Measurements from ENCODE around the gene SYCP1. TPM values are rescaled to one million over a fixed set of nuclear protein-coding genes. Genes with fewer than 3 reads are reported as not detected.
"Not testable (repeated sequence)": the region's sequence is repeated elsewhere in the genome, so short reads cannot be mapped to it uniquely, and the experiment has no call there.

SYCP1 gene
- total and polyA plus RNA-seq, 5 donors: not detected

DNA sequence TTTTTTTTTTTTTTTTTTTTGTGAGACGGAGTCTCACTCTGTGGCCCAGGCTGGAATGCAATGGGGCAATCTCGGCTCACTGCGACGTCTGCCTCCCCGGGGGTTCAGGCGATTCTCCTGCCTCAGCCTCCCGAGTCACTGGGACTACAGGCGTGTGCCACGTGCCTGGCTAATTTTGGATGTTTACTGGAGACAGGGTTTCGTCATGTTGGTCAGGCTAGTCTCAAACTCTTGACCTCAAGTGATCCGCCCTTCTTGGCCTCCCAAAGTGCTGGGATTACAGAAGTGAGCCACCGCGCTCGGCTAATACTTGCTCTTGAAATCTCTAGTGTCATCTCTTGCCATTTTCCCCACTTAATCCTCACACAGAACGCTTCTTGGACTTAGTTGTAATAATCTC lies 1.1 kb upstream of the SYCP1 start:
- intact Hi-C loops (cut with DNase I): no loop called here
- Histone ChIP-seq H3K4me1 (ENCODE audit: control insufficient read depth, insufficient read depth, low read length) (no peaks in the 10 kb centered on the region), H3K4me3 (ENCODE audit: low read length) (no peak overlapping the region), H3K27ac (ENCODE audit: low read length) (no peak overlapping the region), H3K9me3 (ENCODE audit: control insufficient read depth, low read length) (no peaks in the 10 kb centered on the region), H3K27me3 (ENCODE audit: control insufficient read depth, insufficient read depth) (no peaks in the 10 kb centered on the region)
- no peak for DNase-seq
- no peak for ATAC-seq
- WGBS: 87% methylated on average over 15 of the region's 15 CpGs

DNA sequence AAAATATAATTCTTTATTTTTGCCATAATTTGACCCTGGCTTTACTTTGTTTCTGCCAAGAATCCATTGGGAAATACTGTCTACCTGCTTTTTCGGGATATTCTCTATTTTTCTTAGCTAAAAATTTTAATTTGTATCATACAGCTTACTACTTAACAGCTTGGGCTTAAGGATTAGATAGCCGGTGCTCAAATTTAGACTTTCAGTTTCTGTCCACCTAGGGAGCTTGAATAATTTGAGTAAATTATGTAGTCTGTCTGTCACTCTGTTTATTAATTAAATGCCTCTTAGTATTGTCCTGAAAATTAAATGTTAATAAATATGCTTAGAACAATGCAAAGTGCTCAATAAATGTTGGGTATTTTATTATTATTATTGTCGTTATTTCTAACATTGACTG lies 6.7 kb downstream of the SYCP1 start:
- no peaks in the 10 kb centered on the region for H3K27me3 ChIP-seq (ENCODE audit: control insufficient read depth, insufficient read depth)
- ATAC-seq: no peak
- WGBS: 58% methylated on average over 3 of the region's 3 CpGs
- H3K27ac ChIP-seq (ENCODE audit: low read length): no peak overlapping the region
- H3K4me3 ChIP-seq (ENCODE audit: low read length): no peak overlapping the region
- no peak for DNase-seq
- H3K4me1 ChIP-seq (ENCODE audit: control insufficient read depth, insufficient read depth, low read length): no peaks in the 10 kb centered on the region
- no peaks in the 10 kb centered on the region for H3K9me3 ChIP-seq (ENCODE audit: control insufficient read depth, low read length)
- intact Hi-C loops (cut with DNase I): no loop called here

DNA sequence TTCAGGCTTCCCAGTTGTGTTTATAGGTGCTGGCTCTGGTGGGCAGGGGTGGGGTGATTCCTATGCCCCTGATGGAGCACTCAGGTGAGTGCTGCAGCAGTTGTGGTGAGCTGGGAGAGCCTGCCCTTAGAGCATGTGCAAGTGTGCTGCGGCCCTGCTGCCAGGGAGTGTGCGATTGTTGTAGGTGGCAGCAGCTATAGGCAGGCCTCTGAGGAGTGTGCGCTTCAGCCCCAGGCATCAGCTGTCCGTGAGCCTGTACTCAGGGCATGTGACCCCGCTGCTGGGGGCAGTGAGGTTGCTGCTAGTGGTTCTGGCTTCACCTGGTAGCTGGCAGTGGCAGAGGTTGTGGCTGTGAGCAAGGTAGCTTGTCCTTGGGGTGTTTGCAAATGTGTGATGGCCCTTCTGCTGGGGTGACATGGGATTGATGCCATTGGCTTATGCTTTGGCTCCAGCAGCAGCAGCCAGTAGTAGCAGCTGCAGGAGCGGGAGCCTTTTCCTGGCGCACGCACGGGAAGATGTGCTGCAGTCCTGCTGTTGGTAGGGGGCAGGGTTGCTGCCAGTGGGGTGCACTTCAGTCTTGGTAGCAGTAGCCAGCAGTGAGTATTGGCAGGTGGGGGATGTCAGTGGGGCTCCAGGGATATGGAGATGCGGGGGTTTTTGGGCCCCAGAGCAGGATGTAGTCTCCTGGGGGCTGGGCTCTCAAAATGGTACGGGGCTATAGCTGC lies 37.7 kb downstream of the SYCP1 start:
- Histone ChIP-seq H3K27ac (ENCODE audit: low read length) (no peak overlapping the region), H3K9me3 (ENCODE audit: control insufficient read depth, low read length) (no peaks in the 10 kb centered on the region), H3K4me3 (ENCODE audit: low read length) (no peak overlapping the region), H3K4me1 (ENCODE audit: control insufficient read depth, insufficient read depth, low read length) (no peaks in the 10 kb centered on the region), H3K27me3 (ENCODE audit: control insufficient read depth, insufficient read depth) (no peaks in the 10 kb centered on the region)
- intact Hi-C loops (cut with DNase I): no loop called here
- peak in 1 of 3 donors; percentile 35 for DNase-seq
- WGBS: 66% methylated on average over 11 of the region's 11 CpGs
- no peak for ATAC-seq

GRCh38 chr1:114896795-114897194 lies 42.1 kb downstream of the SYCP1 start:
- intact Hi-C loops (cut with DNase I): no loop called here
- DNase-seq (no peak), ATAC-seq (no peak)
- Histone ChIP-seq H3K4me3 (ENCODE audit: low read length) (no peak overlapping the region), H3K4me1 (ENCODE audit: control insufficient read depth, insufficient read depth, low read length) (no peaks in the 10 kb centered on the region), H3K27me3 (ENCODE audit: control insufficient read depth, insufficient read depth) (no peaks in the 10 kb centered on the region), H3K27ac (ENCODE audit: low read length) (no peak overlapping the region), H3K9me3 (ENCODE audit: control insufficient read depth, low read length) (no peaks in the 10 kb centered on the region)
- WGBS: 45% methylated on average over 3 of the region's 3 CpGs

GRCh38 chr1:114901814-114902213 lies 47.2 kb downstream of the SYCP1 start:
- DNase-seq (peak in 2 of 3 donors; percentile 24 to 50), ATAC-seq (peak in 1 of 2 donors; percentile 22)
- Histone ChIP-seq H3K27me3 (ENCODE audit: control insufficient read depth, insufficient read depth) (no peaks in the 10 kb centered on the region), H3K4me3 (ENCODE audit: low read length) (no peak overlapping the region), H3K4me1 (ENCODE audit: control insufficient read depth, insufficient read depth, low read length) (no peaks in the 10 kb centered on the region), H3K27ac (ENCODE audit: low read length) (no peak overlapping the region), H3K9me3 (ENCODE audit: control insufficient read depth, low read length) (no peaks in the 10 kb centered on the region)
- intact Hi-C loops (cut with DNase I): no loop called here
- 31% methylated on average over 9 of the region's 9 CpGs for WGBS

- Histone ChIP-seq H3K4me1 (ENCODE audit: control insufficient read depth, insufficient read depth, low read length) (no peaks in the 10 kb centered on the region), H3K9me3 (ENCODE audit: control insufficient read depth, low read length) (no peaks in the 10 kb centered on the region), H3K27ac (ENCODE audit: low read length) (no peak overlapping the region), H3K27me3 (ENCODE audit: control insufficient read depth, insufficient read depth) (no peaks in the 10 kb centered on the region), H3K4me3 (ENCODE audit: low read length) (no peak overlapping the region)
- intact Hi-C loops (cut with DNase I): no loop called here
- no peak for DNase-seq
- ATAC-seq: no peak
- WGBS: 37% methylated on average over 7 of the region's 7 CpGs
Measured at GRCh38 chr1:114902343-114902742, 47.7 kb downstream of the SYCP1 start.

DNA sequence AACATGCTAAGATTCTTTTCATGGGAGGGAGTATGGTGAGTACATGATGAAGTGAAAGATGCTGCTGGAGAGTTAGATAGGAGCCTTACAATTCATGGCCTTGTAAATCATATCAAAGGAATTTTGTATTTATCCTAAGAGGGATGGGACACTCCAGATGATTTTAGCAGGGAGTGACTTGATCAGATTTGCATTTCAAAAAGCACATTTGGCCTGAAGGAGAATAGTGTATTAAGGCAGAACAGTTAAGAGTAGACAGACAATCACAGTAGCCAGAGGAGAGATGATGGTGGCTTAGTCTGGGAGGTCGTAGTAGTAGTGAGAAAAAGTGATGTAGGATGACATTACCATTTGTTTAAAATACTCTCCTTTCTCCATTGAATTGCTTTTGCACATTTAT lies 48.8 kb downstream of the SYCP1 start:
- no peak overlapping the region for H3K27ac ChIP-seq (ENCODE audit: low read length)
- no peaks in the 10 kb centered on the region for H3K4me1 ChIP-seq (ENCODE audit: control insufficient read depth, insufficient read depth, low read length)
- 80% methylated on average over 1 of the region's 1 CpG for WGBS
- intact Hi-C loops (cut with DNase I): no loop called here
- no peaks in the 10 kb centered on the region for H3K9me3 ChIP-seq (ENCODE audit: control insufficient read depth, low read length)
- no peak for ATAC-seq
- no peak for DNase-seq
- H3K4me3 ChIP-seq (ENCODE audit: low read length): no peak overlapping the region
- no peaks in the 10 kb centered on the region for H3K27me3 ChIP-seq (ENCODE audit: control insufficient read depth, insufficient read depth)

DNA sequence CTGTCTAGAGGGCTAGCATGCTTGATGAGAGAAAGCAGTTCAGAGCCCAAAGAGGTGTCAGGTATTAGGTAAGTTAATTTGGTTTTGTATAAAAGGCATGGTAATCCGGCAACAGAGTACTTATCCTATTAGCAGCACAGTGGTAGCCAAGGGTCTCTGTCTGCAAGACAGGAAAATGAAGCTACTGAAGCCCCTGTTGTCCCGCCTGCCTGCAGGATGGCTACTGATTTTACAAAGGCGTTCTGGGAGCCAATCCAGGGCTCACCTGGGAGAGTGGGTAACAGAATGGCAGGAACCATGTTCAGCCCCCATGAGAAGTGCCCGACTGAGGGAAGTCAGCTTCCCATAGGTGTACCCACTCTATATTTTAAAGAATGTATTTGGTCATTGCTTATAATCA lies 61.1 kb downstream of the SYCP1 start:
- H3K9me3 ChIP-seq (ENCODE audit: control insufficient read depth, low read length); intact Hi-C loops (cut with DNase I); H3K27ac ChIP-seq (ENCODE audit: low read length); DNase-seq; H3K4me3 ChIP-seq (ENCODE audit: low read length); H3K27me3 ChIP-seq (ENCODE audit: control insufficient read depth, insufficient read depth); H3K4me1 ChIP-seq (ENCODE audit: control insufficient read depth, insufficient read depth, low read length); ATAC-seq: not testable (repeated sequence)
- WGBS: 55% methylated on average over 4 of the region's 4 CpGs

GRCh38 chr1:114926607-114927006 lies 71.9 kb downstream of the SYCP1 start:
- no peak overlapping the region for H3K4me3 ChIP-seq (ENCODE audit: low read length)
- DNase-seq (no peak), ATAC-seq (no peak)
- H3K27ac ChIP-seq (ENCODE audit: low read length): no peak overlapping the region
- H3K27me3 ChIP-seq (ENCODE audit: control insufficient read depth, insufficient read depth): no peaks in the 10 kb centered on the region
- no peaks in the 10 kb centered on the region for H3K9me3 ChIP-seq (ENCODE audit: control insufficient read depth, low read length)
- no peaks in the 10 kb centered on the region for H3K4me1 ChIP-seq (ENCODE audit: control insufficient read depth, insufficient read depth, low read length)
- intact Hi-C loops (cut with DNase I): no loop called here

GRCh38 chr1:114927401-114927800 lies 72.7 kb downstream of the SYCP1 start:
- WGBS: 80% methylated on average over 1 of the region's 1 CpG
- ATAC-seq: no peak
- no peak overlapping the region for H3K27ac ChIP-seq (ENCODE audit: low read length)
- intact Hi-C loops (cut with DNase I): no loop called here
- no peaks in the 10 kb centered on the region for H3K27me3 ChIP-seq (ENCODE audit: control insufficient read depth, insufficient read depth)
- no peak overlapping the region for H3K4me3 ChIP-seq (ENCODE audit: low read length)
- H3K9me3 ChIP-seq (ENCODE audit: control insufficient read depth, low read length): no peaks in the 10 kb centered on the region
- DNase-seq: no peak
- no peaks in the 10 kb centered on the region for H3K4me1 ChIP-seq (ENCODE audit: control insufficient read depth, insufficient read depth, low read length)

DNA sequence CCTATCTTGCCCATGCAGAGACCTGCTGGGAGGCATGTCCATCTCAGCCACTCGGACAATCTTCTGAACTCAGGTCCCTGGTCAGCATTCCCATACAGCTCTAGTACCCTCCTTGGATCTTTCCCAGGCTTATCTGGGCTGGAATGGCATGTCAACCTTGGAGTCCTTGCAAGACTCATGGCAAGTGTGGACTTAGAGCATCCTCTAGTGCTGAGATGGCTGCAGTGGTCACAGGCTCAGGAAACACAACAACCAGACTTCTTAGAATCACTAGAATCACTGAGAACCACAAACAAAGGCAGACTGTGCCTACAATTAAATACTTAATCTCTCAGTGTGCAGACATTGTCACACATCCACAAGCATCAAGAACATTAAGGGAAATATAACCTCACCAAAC lies 101.9 kb downstream of the SYCP1 start:
- peak in 1 of 2 donors; percentile 18 for ATAC-seq
- no peaks in the 10 kb centered on the region for H3K27me3 ChIP-seq (ENCODE audit: control insufficient read depth, insufficient read depth)
- 64% methylated on average over 1 of the region's 1 CpG for WGBS

GRCh38 chr1:114959423-114959822 lies 104.8 kb downstream of the SYCP1 start:
- ATAC-seq: no peak
- H3K4me1 ChIP-seq (ENCODE audit: control insufficient read depth, insufficient read depth, low read length): no peaks in the 10 kb centered on the region
- no peak overlapping the region for H3K27ac ChIP-seq (ENCODE audit: low read length)
- H3K27me3 ChIP-seq (ENCODE audit: control insufficient read depth, insufficient read depth): no peaks in the 10 kb centered on the region
- DNase-seq: no peak
- intact Hi-C loops (cut with DNase I): no loop called here
- H3K4me3 ChIP-seq (ENCODE audit: low read length): no peak overlapping the region
- no peaks in the 10 kb centered on the region for H3K9me3 ChIP-seq (ENCODE audit: control insufficient read depth, low read length)

More for the DNA sequence above, 101.9 kb downstream of the SYCP1 start:
- H3K4me1 ChIP-seq (ENCODE audit: control insufficient read depth, insufficient read depth, low read length): no peaks in the 10 kb centered on the region
- H3K9me3 ChIP-seq (ENCODE audit: control insufficient read depth, low read length): no peaks in the 10 kb centered on the region
- DNase-seq: no peak
- H3K27ac ChIP-seq (ENCODE audit: low read length): no peak overlapping the region
- intact Hi-C loops (cut with DNase I): no loop called here
- H3K4me3 ChIP-seq (ENCODE audit: low read length): no peak overlapping the region

All from right cardiac atrium (tissue), 5 donors.